Brain microvascular endothelial cell (primary cell): ENCODE measurements around the gene PKN3.

Experiments
- DNase-seq: peaks from one replicate; pipeline ENCODE4 v3.0.0-alpha.2; 2020
- H3K27ac ChIP-seq: fragments of 250-450 bp; sonication (Bioruptor Pico); 2 replicates; pipeline ENCODE4 v1.5.1; 2020; ENCODE audit warnings: mild to moderate bottlenecking, moderate library complexity
- H3K27me3 ChIP-seq: fragments of 250-450 bp; sonication (Bioruptor Pico); replicated peaks from 2 replicates; pipeline ENCODE4 v1.5.1; 2020; ENCODE audit warnings: mild to moderate bottlenecking
- H3K36me3 ChIP-seq: fragments of 250-450 bp; sonication (Bioruptor Pico); replicated peaks from 2 replicates; pipeline ENCODE4 v1.5.1; 2020; ENCODE audit warnings: mild to moderate bottlenecking
- H3K4me3 ChIP-seq: 2 replicates; pipeline ENCODE4 v1.5.1; 2011; ENCODE audit warnings: low read depth, mild to moderate bottlenecking, control low read depth, low read length, moderate library complexity
- CTCF ChIP-seq: IDR thresholded peaks from 2 replicates; pipeline ENCODE4 v1.5.1; 2011; ENCODE audit warnings: low read depth, mild to moderate bottlenecking, moderate library complexity, low read length, control low read depth, inconsistent platforms; ENCODE audit errors: missing control alignments
- in situ Hi-C: cut with HindIII; loops from 2 replicates; pipeline ENCODE4 v1.10.0; 2017; ENCODE audit warnings: low sequenced_read_pairs, low pct_ligation_motif_present

Gene PKN3

GRCh38 chr9:128718475-128718874 lies 16.2 kb downstream of the PKN3 start:
- no peak for TF ChIP-seq CTCF
- no peak overlapping the region for H3K27ac ChIP-seq
- in situ Hi-C loops, result no loop called here
- no peak for DNase-seq
- H3K27me3 ChIP-seq, result no peaks in the 10 kb centered on the region
- H3K36me3 ChIP-seq, result no peaks in the 10 kb centered on the region
- H3K4me3 ChIP-seq, result no peak overlapping the region

GRCh38 chr9:128719919-128720605 lies 17.8 kb downstream of the PKN3 start:
- H3K36me3 ChIP-seq, result no peaks in the 10 kb centered on the region
- TF ChIP-seq CTCF, result no peak
- no peaks in the 10 kb centered on the region for H3K27me3 ChIP-seq
- H3K4me3 ChIP-seq, result no peak overlapping the region
- no peak for DNase-seq
- H3K27ac ChIP-seq, result no peak overlapping the region
- in situ Hi-C loops, result no loop called here

GRCh38 chr9:128720841-128721486 lies 18.7 kb downstream of the PKN3 start:
- in situ Hi-C loops, result no loop called here
- Histone ChIP-seq H3K27me3 (no peaks in the 10 kb centered on the region), H3K4me3 (no peak overlapping the region), H3K27ac (no peak overlapping the region), H3K36me3 (no peaks in the 10 kb centered on the region)
- TF ChIP-seq CTCF, result no peak
- no peak for DNase-seq

GRCh38 chr9:128721487-128722010 lies 19.2 kb downstream of the PKN3 start:
- TF ChIP-seq CTCF, result no peak
- H3K27ac ChIP-seq, result no peak overlapping the region
- no peak for DNase-seq
- in situ Hi-C loops, result no loop called here
- H3K4me3 ChIP-seq, result no peak overlapping the region
- no peaks in the 10 kb centered on the region for H3K27me3 ChIP-seq
- no peaks in the 10 kb centered on the region for H3K36me3 ChIP-seq

GRCh38 chr9:128722380-128723351 lies 20.4 kb downstream of the PKN3 start:
- no peak for DNase-seq
- Histone ChIP-seq H3K36me3 (no peaks in the 10 kb centered on the region), H3K27me3 (no peaks in the 10 kb centered on the region), H3K27ac (no peak overlapping the region), H3K4me3 (no peak overlapping the region)
- in situ Hi-C loops, result no loop called here
- TF ChIP-seq CTCF, result no peak
